ENCODE results near the gene HUS1B.
"Not testable (repeated sequence)": the region's sequence is repeated elsewhere in the genome, so short reads cannot be mapped to it uniquely, and the experiment has no call there.

Gene HUS1B

GRCh38 chr6:678520-678919, 21.6 kb upstream of the HUS1B start:
- DNase-seq (ENCODE audit: low spot score): no peak

- no peak for DNase-seq (ENCODE audit: low spot score)
These were observed 21.0 kb upstream of the HUS1B start for GRCh38 chr6:677919-678318.

- DNase-seq (ENCODE audit: low spot score): no peak
These were observed 18.1 kb upstream of the HUS1B start for GRCh38 chr6:674956-675355.

- no peak for DNase-seq (ENCODE audit: low spot score)
These were observed 17.5 kb upstream of the HUS1B start for GRCh38 chr6:674406-674805.

- no peak for DNase-seq (ENCODE audit: low spot score)
These were observed 10.5 kb upstream of the HUS1B start for GRCh38 chr6:667253-667927.

GRCh38 chr6:665403-666267, 8.7 kb upstream of the HUS1B start:
- DNase-seq (ENCODE audit: low spot score): no peak

- DNase-seq (ENCODE audit: low spot score): not testable (repeated sequence)
These were observed 6.9 kb upstream of the HUS1B start for GRCh38 chr6:663788-664187.

GRCh38 chr6:659716-660581, 3.0 kb upstream of the HUS1B start:
- DNase-seq (ENCODE audit: low spot score): no peak

GRCh38 chr6:658244-658643, 1.3 kb upstream of the HUS1B start:
- DNase-seq (ENCODE audit: low spot score): no peak

GRCh38 chr6:657743-658142, 843 bp upstream of the HUS1B start:
- DNase-seq (ENCODE audit: low spot score): no peak

GRCh38 chr6:654136-654535, 2.8 kb downstream of the HUS1B start:
- no peak for DNase-seq (ENCODE audit: low spot score)

- no peak for DNase-seq (ENCODE audit: low spot score)
These were observed 4.0 kb downstream of the HUS1B start for GRCh38 chr6:652865-653264.

- no peak for DNase-seq (ENCODE audit: low spot score)
These were observed 6.8 kb downstream of the HUS1B start for GRCh38 chr6:650098-650497.

GRCh38 chr6:642805-643204, 14.1 kb downstream of the HUS1B start:
- no peak for DNase-seq (ENCODE audit: low spot score)

- no peak for DNase-seq (ENCODE audit: low spot score)
These were observed 15.5 kb downstream of the HUS1B start for GRCh38 chr6:641225-641985.

GRCh38 chr6:636488-636887, 20.4 kb downstream of the HUS1B start:
- DNase-seq (ENCODE audit: low spot score): no peak

- no peak for DNase-seq (ENCODE audit: low spot score)
These were observed 21.7 kb downstream of the HUS1B start for GRCh38 chr6:635233-635632.

- no peak for DNase-seq (ENCODE audit: low spot score)
These were observed 23.3 kb downstream of the HUS1B start for GRCh38 chr6:633611-634010.

GRCh38 chr6:628766-629165, 28.1 kb downstream of the HUS1B start:
- no peak for DNase-seq (ENCODE audit: low spot score)

GRCh38 chr6:626236-626635, 30.7 kb downstream of the HUS1B start:
- DNase-seq (ENCODE audit: low spot score): no peak

GRCh38 chr6:624979-625378, 31.9 kb downstream of the HUS1B start:
- no peak for DNase-seq (ENCODE audit: low spot score)

GRCh38 chr6:622462-622861, 34.4 kb downstream of the HUS1B start:
- DNase-seq (ENCODE audit: low spot score): no peak

Measured in kidney capillary endothelial cell (primary cell).